OCI-M1 (cell line): ENCODE measurements around the gene FOXN1.
A peak's percentile ranks its signal among the peaks of the same experiment; 100 is the strongest.

Experiments used
- DNase-seq: peaks from one replicate; lab custom pipeline; 2025; lab: John Stamatoyannopoulos, UW

The FOXN1 gene

DNA sequence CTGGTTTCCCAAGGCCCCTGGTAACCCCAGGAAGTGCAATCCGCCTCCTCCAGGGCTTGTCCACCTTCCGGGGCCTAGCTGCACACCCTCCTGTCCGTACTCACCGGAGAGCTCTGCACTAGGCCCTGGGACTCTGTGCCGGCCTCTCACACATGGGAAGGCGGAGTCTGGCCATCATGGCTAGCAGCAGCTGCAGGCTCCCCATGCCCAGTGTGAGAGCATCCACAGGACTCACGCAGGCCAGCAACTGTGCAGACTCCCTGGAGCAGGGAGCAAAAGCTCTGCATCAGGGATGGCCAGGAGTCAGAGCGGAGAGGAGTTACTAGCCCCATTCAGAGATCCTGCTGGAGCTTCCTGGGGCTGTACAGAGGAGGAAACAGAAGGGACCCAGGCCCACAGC lies 20.2 kb downstream of the FOXN1 start:
- DNase-seq, result no peak

DNA sequence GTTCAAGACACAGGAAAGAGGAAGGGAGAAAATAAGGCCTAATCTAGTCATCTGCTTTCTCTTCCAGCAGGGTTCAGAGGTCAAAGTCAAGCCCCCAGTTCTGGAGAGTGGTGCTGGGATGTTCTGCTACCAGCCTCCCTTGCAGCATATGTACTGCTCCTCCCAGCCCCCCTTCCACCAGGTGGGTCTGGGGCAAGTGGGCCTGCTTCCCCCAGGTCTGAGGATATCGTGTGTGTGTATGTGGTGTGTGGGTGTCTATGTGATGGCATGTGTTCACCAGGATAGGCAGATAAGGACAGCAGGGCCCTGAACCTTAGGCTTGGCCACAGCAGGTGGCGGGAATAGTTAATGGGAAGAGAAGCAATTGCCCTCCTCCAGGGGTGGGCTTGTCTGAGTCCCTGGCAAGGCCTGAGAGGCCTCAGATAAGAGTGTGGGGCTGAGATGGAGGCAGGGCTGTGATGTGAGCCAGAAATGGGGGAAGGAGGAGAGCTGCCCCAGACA lies 21.1 kb downstream of the FOXN1 start:
- DNase-seq, result peak; percentile 99

DNA sequence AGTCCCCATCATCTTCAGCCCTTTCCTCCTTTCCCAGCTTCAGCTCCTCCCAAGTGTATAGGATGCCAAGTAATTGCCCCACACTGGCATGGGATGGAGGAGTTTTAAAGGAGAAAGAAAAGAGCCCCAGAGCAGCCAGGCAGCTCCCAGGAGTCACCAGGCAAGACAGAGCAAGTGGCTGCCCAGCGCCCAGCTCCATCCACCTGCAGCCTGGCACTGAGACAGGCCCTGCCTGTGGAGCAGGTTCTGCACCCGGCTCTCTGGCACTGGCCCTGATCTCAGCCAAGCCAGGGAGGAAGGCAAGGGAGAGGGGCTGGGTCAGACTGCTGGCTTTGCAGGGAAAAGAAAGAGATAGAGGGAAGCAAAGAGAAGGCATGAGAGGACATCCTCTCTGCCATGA lies 21.7 kb downstream of the FOXN1 start:
- no peak for DNase-seq

DNA sequence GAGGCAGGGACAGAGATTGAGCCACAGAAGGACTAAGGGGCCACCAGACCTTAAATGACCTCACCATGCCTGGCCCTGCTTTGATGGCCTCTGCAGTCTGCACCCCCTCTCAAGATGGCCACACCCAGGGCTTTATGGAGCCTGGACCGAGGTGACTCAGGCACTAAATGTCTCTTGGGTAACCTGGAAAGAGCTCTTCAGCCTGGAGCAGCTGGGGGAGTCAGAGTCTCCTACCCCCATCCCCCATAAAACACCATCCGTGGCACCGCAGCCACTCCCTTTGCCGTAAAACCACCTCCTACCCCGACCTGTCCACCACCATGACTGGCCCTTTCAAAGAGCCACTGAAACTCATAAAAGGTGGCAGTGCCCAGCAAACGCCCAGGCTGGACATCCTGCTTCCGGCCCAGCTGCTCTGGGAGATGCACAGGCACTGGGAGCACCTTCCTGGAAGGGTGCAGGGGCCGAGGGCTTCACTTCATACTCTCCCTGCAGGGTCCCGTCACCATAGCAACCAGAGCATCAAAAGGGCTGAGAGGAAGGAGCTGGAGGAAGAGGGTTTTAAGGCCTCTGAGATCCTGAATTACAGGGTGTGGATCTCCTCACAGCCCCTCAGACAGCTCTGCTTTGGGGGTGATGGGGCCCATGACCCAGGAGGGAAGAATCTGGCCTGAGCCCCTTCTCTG lies 22.3 kb downstream of the FOXN1 start:
- peak; percentile 37 for DNase-seq

DNA sequence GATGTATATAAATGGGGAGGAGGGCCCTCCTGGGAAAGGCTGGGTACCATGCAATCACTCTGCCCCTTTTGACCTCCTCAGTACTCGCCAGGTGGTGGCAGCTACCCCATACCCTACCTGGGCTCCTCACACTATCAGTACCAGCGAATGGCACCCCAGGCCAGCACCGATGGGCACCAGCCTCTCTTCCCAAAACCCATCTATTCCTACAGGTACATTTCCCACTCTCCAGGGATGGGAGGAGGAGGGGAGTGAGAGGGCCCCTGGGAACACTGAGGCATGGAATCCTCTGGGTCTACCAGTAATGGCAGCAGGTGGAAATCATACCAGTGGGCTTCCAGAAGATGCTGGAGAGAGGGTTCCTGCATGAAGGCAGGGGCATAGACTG lies 22.9 kb downstream of the FOXN1 start:
- DNase-seq, result no peak

DNA sequence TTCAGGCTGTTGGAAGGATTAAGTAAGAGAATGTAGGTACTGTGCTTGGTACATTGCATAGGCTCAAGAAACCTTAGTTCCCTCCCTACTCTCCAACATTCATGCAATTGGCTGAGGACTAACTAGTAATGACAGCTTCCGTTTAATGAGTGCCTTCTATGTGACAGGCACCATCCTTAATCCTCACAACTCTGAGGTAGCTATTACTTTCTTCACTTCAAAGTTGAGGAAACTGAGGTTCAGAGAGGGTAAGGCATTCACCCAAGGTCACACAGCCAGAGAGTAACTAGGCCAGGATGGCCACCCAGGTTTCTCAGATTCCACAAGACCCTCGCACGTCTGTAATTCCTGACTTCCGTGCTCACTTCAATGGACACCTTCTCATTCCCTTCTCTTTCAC lies 24.1 kb downstream of the FOXN1 start:
- no peak for DNase-seq

DNA sequence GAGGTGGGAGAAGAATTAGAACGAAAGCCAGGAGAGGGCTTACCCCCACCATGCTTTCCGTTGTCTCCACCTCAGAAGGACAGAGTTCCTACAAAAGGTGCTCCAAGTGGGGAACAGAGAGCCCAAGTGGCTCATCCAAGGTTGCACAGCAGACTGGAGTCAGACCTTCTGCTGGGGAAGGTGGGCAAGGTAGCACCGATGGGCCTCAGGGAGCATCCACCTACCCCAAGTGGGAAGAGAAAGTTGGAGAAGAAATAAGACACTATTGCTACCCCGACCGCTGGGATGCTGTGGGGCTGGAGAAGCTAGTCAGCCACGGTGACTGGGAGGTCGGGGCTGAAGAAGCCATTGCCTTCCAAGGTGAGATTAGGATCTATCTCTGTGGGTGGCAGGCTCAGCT lies 24.8 kb downstream of the FOXN1 start:
- DNase-seq, result no peak

DNA sequence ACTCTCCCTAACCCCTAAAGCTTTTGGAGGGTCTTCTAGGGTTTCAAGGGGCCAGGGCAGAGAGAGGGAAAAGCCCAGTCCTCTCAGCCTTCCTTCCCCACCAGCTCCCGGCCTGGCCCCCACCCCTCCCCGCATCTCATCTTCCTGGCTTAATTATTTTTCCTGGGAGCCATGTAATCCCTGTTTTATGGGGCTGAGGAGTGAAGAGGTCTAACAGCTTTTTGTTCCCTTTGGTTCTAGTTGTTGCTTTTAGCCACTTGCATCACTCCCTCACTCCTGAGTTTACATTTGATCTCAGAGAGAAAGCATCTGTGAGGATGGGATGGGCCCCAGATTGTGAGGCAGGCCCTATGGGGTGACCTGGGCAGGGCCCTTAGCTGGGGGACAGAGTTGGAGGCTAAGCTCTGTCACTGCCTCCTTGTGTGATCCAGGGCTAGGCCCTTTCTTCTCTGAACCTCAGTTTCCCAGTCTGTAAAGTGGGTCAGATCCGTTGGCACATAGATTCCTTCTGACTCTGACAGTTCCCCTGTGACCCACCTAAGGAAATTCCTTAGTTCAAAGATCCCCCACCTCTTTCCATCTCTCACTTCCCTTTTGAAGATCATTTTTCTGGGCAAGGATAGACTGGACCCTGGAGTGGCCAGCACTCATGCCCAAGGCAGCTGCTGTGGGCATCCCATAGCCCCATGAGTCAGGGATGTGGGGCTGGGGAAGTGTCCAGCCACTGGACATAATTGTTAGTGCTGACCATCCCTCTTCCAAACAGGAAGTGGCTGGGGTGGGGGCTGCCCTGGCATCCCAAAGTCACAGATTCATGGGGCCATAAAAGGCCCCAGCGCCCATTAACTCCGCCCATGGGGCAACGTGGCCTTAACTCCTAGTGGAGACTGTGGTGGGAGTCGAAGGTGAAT lies 26.2 kb downstream of the FOXN1 start:
- DNase-seq, result no peak

DNA sequence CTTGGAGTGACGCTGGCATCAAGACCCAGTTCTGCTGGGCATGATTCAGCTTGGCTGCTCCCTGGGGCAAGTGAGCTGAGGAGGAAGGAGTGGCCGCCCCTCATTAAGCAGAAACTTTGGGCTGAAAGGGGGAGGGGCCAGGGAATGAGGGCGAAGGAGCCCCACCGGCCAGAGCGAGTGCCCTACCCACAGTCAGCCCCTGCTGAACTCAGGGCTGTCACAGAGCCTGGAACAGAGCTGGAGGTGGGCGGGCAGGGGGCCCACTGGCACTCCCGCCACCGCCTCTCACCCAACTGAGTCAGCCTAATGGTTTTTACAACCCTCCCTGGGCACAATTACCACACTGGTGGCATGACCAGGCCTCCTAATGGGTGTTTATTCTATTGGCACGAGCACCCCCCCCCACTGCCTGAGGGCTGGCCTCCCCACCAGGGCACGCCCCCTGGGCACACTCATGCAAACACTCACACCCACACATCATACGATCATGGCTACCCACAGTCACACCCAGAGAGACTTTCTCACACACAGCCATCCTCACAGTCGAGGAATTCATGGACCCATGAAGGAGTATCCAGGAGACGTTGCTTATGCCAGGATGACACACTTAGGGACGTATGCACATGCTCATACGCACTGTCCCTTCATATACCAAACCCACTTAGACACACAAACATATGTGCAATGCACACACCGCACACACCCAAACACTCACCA lies 27.1 kb downstream of the FOXN1 start:
- no peak for DNase-seq

DNA sequence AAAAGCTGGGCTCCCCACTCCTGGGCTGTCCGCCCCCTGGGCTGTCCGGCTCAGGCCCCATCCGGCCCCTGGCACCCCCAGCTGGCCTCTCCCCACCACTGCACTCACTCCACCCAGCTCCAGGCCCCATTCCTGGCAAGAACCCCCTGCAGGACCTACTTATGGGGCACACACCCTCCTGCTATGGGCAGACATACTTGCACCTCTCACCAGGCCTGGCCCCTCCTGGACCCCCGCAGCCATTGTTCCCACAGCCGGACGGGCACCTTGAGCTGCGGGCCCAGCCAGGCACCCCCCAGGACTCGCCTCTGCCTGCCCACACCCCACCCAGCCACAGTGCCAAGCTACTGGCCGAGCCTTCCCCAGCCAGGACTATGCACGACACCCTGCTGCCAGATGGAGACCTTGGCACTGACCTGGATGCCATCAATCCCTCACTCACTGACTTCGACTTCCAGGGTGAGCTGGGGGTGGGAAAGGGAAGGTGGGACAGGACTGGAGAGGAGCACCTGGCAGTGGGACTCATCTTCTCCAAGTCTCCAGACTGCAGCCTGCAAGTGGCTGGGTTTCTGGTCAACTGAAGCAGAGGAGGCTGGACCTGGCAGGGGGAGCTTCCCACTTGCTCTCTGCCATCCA lies 28.7 kb downstream of the FOXN1 start:
- no peak for DNase-seq

DNA sequence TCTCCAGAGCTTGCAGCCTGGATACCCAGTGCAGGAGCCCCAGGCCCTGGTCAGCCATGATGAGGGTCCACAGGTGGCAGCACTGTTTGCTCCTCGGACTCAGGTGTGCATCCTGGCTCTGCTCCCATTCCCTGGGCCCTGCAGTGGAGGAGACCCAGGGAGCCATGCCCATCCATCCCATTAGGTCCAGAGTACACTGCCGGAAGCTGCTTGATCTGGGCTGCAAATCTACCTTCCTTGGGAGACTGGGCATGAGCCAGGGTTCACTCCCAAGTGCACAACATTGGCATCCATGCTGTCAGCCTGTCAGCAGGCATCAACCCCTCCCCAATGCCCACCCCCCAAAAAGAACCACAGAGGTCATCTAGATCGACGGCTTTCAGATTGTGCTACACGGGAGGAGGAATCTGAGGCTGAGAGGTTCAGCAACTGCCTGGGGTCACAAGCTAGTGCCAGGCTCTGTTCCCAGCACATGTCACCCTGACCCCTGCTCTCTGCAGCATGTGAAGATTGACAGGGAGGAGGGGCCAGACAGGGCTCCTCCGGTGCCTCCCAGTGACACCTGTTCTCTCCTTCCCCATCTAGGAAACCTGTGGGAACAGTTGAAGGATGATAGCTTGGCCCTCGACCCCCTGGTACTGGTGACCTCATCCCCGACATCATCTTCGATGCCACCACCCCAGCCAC lies 30.5 kb downstream of the FOXN1 start:
- no peak for DNase-seq

DNA sequence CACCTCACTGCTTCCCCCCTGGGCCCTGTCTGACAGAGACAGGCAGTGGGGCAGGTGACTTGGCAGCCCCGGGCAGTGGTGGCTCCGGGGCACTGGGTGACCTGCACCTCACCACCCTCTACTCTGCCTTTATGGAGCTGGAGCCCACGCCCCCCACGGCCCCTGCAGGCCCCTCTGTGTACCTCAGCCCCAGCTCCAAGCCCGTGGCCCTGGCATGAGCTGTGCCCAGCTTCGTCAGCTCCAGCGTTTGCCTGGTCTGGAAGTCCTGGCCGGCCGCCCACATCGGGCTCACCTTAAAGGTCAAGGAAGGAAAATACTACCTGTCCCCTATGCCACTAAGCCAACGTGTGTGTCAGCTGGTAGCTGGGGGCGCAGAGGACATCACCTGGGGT lies 31.1 kb downstream of the FOXN1 start:
- no peak for DNase-seq

DNA sequence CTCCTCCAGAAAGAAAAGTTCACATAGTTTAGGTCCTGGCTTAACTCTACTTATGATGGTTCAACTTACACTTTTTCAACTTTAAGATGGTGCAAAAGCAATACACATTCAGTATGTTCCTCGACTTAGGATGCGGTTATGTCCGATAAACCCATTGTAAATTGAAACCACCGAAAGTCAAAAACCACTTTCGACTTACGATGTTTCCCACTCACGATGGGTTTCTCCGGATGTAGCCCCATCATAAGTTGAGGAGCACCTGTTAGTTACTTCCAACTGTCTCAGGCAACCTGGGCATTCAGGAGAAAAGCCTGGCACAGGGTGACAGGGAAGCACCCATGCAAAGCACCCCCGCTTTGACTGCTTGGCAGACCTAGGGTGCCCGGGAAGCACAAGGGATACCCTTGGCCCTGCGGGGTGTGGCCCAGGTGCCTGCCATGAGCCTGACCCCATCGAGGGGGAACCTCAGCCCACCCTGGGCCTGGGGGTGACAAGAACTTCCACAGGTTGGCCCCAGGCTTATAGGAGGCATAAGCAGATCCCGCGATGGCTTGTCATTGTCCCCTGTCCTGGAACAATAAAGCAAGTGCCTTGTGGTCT lies 32.2 kb downstream of the FOXN1 start:
- DNase-seq, result no peak

DNA sequence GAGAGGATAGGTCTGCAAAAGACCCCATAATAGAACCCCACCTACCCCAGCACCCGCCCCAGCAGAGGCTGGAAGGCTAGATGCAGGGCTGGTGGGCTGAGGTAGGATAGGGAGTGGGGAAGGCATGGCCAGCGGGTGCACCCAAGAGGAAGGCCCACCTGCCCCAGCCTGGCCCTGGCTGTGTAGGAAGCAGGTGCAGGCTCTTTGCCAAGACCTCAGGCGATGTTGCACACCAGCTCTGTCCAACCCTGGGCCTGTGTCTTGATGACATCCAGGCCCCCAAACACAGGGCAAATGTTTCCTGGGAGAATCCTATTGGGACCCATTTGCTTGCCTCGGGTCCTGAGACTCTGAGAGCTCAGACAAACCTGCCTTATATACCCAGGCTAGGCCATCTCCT lies 34.1 kb downstream of the FOXN1 start:
- DNase-seq, result no peak

DNA sequence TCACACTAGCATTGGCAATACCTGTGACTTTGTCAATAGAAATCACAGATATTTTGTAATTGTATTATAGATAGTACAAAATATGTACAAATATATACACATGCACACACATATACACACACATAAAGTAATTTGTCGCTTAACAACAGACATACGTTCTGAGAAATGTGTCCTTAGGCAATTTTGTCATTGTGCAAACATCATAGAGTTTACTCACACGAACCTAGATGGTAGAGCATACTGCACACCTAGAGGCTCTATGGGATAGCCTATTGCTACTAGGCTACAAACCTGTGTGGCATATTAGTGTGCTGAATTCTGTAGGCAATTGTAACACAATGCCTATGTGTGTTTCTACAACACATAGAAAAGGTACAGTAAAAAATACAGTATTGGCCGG lies 35.3 kb downstream of the FOXN1 start:
- DNase-seq, result no peak

DNA sequence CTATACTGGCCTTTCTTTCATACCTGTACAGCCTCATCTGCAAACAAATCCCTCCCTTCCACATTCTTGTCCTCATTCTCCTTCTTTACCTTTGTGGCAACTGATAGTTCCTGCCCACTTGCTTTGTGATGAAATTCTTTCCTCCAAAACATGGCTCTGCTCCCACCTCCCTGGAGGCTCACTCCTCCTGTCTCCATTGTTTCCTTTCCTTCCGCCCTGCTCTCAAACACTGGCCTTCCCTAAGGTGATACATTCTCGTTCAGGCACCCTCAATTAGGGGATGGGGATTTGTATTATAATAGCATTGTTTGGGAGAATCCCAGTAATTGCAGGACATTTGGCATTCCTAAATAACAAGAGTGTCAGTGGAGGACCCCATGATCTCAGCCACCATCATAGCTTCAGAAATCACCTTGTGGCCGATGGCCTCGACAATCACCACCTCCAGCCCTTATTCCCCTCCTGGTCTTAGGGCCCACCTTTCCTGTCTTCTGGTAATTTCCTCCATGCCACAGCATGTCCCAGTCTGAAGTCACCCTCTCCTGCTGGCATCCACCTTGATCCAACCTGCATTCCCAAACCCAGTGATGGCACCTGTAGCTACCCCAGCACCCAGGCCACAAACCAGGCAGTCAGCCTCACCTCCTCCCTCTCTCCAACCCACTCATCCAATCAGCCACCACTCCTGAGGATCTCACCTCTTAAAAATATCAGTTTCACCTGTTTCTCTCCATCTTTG lies 38.4 kb downstream of the FOXN1 start:
- no peak for DNase-seq

DNA sequence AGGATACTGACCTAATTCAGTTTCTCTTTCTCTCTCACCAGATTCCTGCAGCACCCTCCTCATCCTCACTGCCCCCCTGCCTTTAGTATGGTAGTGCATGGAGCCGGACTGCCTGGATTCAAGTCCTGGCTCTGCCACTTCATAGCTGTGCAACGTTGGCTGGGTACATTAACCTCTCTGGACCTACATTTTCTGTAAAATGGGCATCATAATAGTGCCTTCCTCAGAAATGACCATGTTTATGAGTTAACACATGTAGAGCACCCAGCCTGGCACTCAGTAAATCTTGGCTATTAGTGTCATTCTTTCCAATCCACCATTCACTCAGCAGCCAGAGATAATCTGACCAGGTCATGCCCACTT lies 39.0 kb downstream of the FOXN1 start:
- no peak for DNase-seq

DNA sequence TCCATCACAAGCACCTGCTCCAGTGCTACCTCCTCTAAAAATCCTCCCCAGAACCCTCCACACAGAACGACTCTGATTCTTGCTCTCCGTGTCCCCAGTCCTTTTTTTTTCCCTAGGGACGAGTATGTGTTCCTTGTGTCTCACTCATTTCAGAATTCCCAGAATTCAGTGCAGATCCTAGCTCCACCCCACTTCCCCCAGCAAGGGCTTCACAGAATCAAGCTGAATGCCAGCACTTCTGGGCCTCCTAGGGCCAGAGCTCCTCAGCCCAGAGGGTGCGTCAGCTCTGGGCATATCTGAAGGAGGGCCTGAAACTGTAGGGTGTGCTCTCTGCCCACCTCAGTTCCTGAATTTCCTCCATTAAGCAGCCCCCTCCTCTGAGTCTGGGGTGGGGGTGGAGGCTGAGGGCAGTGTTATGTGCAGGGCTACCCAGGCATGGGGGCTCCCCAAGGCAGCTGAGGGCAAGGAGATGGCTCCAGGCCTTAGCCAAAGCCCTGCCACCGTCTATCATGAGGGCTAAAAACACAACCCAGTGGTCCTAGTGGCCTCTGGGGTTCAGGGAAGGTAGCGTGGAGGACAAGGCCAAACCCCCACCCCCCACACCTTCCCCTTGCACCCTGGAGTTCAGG lies 39.8 kb downstream of the FOXN1 start:
- DNase-seq, result no peak

DNA sequence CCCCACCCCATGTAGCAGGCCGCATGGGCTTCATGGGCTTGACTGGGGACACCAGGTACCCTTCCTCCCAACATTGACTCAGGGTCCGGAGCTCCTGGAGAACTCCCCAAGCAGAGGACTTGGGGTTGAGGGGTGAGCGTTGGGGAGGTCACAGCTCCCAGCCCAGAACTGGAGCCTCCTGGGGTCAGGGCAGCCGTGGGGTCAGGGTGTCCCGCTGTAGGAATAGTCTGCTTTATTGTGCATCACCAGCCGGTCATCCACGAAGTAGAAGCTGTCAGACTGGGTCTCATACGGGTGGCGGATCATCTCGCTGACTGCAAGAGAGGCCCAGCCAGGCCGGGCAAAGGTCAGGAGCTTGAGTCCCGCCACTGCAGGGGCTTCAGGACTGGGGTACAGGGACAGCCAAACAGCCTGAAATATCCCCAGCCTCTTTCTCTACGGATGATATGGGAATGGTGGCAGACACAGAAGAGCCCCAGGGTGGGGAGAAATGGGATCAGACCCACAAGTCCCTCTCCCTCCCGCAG lies 41.0 kb downstream of the FOXN1 start:
- no peak for DNase-seq
